ENCODE measurements around the gene LENG9.

DNA sequence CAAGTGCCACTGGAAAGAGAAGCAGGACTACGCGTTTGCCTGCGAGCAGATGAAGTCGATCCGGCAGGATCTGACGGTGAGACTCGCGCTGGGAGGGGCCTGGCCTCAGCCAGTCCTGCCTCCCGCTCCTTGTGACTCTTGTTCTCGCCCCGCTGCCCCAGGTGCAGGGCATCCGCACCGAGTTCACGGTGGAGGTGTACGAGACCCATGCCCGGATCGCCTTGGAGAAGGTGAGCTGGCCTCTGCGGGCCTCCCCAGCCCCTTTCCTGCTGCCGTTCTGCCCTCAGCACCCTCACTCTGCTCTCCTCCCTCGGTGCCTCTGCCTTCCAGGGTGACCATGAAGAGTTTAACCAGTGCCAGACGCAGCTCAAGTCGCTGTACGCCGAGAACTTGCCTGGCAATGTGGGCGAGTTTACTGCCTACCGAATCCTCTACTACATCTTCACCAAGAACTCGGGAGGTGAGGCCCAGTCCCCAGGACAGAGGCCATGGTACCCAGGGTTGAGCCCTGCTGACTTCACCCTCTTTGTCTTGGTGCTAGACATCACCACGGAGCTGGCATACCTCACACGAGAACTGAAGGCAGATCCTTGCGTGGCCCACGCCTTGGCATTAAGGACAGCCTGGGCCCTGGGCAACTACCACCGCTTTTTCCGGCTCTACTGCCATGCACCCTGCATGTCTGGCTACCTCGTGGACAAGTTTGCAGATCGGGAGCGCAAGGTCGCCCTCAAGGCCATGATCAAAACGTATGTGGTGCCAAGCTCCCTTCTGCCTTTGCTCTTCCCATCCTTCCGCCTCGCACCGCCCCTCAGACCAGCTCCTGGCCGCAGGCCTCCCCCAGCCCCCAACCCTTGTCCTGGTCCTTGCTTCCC is 5.6 kb downstream of the LENG9 start:
- TF ChIP-seq EZH2 (IDR thresholded peaks at IDR 0.05; ENCODE audit: borderline replicate concordance): no peak
- TF ChIP-seq, protein P1, sequence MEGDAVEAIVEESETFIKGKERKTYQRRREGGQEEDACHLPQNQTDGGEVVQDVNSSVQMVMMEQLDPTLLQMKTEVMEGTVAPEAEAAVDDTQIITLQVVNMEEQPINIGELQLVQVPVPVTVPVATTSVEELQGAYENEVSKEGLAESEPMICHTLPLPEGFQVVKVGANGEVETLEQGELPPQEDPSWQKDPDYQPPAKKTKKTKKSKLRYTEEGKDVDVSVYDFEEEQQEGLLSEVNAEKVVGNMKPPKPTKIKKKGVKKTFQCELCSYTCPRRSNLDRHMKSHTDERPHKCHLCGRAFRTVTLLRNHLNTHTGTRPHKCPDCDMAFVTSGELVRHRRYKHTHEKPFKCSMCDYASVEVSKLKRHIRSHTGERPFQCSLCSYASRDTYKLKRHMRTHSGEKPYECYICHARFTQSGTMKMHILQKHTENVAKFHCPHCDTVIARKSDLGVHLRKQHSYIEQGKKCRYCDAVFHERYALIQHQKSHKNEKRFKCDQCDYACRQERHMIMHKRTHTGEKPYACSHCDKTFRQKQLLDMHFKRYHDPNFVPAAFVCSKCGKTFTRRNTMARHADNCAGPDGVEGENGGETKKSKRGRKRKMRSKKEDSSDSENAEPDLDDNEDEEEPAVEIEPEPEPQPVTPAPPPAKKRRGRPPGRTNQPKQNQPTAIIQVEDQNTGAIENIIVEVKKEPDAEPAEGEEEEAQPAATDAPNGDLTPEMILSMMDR (IDR thresholded peaks at IDR 0.05; ENCODE audit: poor library complexity): no peak

All from hepatocyte (in vitro differentiated cells).